H9 (cell line): ENCODE data around the gene NPRL2. TPM values are rescaled to one million over a fixed set of nuclear protein-coding genes. Genes with fewer than 3 reads are reported as not detected.

Experiments
- DNase-seq: peaks from one replicate; pipeline ENCODE4 v3.0.0-alpha.2; 2017
- H2AFZ ChIP-seq: one replicate; pipeline ENCODE4 v1.6.1; 2013; ENCODE audit warnings: mild to moderate bottlenecking, low read length, control low read depth, moderate library complexity
- H2AK5ac ChIP-seq: 2 replicates; pipeline ENCODE4 v1.6.1; 2013; ENCODE audit warnings: low read length, control low read depth, mixed read lengths; ENCODE audit not compliant: insufficient read length
- H2BK120ac ChIP-seq: one replicate; pipeline ENCODE4 v1.6.1; 2013; ENCODE audit warnings: low read depth, mild to moderate bottlenecking, low read length, control low read depth, inconsistent platforms; ENCODE audit not compliant: poor library complexity, severe bottlenecking
- H2BK12ac ChIP-seq: 2 replicates; pipeline ENCODE4 v1.6.1; 2013; ENCODE audit warnings: low read length, control low read depth, mixed read lengths, low read depth; ENCODE audit not compliant: insufficient read length
- H2BK15ac ChIP-seq: 2 replicates; pipeline ENCODE4 v1.6.1; 2013; ENCODE audit warnings: low read depth, low read length, control low read depth
- H2BK20ac ChIP-seq: one replicate; pipeline ENCODE4 v1.6.1; 2013; ENCODE audit warnings: low read depth, mild to moderate bottlenecking, low read length, control low read depth, inconsistent platforms; ENCODE audit not compliant: poor library complexity, severe bottlenecking
- H2BK5ac ChIP-seq: 2 replicates; pipeline ENCODE4 v1.6.1; 2013; ENCODE audit warnings: low read length, control low read depth, mixed read lengths; ENCODE audit not compliant: insufficient read length
- H3K14ac ChIP-seq: 2 replicates; pipeline ENCODE4 v1.6.1; 2013; ENCODE audit warnings: low read length, control low read depth; ENCODE audit not compliant: insufficient read depth
- H3K18ac ChIP-seq: 2 replicates; pipeline ENCODE4 v1.6.1; 2013; ENCODE audit warnings: low read depth, mild to moderate bottlenecking, mixed read lengths, low read length, control low read depth; ENCODE audit not compliant: insufficient read length
- H3K23ac ChIP-seq: 2 replicates; pipeline ENCODE4 v1.6.1; 2013; ENCODE audit warnings: low read length, control low read depth, mixed read lengths, low read depth; ENCODE audit not compliant: insufficient read length
- H3K23me2 ChIP-seq: 2 replicates; pipeline ENCODE4 v1.6.1; 2013; ENCODE audit warnings: low read depth, mild to moderate bottlenecking, mixed read lengths, low read length, control low read depth; ENCODE audit not compliant: insufficient read length, poor library complexity, severe bottlenecking
- H3K27ac ChIP-seq: 2 replicates; pipeline ENCODE4 v1.5.1; 2013; ENCODE audit warnings: low read length, control low read depth, mixed read lengths, low read depth; ENCODE audit not compliant: insufficient read length
- H3K27me3 ChIP-seq: 2 replicates; pipeline ENCODE4 v1.6.1; 2013; ENCODE audit warnings: low read length, control low read depth, inconsistent platforms; ENCODE audit not compliant: insufficient read depth
- H3K4ac ChIP-seq: 2 replicates; pipeline ENCODE4 v1.6.1; 2013; ENCODE audit warnings: low read depth, mild to moderate bottlenecking, control low read depth, inconsistent platforms, low read length, moderate library complexity
- H3K4me1 ChIP-seq: 2 replicates; pipeline ENCODE4 v1.6.1; 2013; ENCODE audit warnings: low read length, control low read depth, inconsistent platforms; ENCODE audit not compliant: insufficient read depth
- H3K4me2 ChIP-seq: 2 replicates; pipeline ENCODE4 v1.6.1; 2013; ENCODE audit warnings: low read length, control low read depth, mixed read lengths; ENCODE audit not compliant: insufficient read length, insufficient read depth
- H3K56ac ChIP-seq: 2 replicates; pipeline ENCODE4 v1.6.1; 2013; ENCODE audit warnings: low read depth, mild to moderate bottlenecking, mixed read lengths, low read length, control low read depth; ENCODE audit not compliant: insufficient read length
- H3K79me1 ChIP-seq: 2 replicates; pipeline ENCODE4 v1.6.1; 2013; ENCODE audit warnings: low read depth, mild to moderate bottlenecking, moderate library complexity, low read length, control low read depth, inconsistent platforms; ENCODE audit not compliant: insufficient read depth, poor library complexity, severe bottlenecking
- H3K79me2 ChIP-seq: 2 replicates; pipeline ENCODE4 v1.6.1; 2013; ENCODE audit warnings: low read length, control low read depth, inconsistent platforms; ENCODE audit not compliant: insufficient read depth
- H3K9ac ChIP-seq: 2 replicates; pipeline ENCODE4 v1.6.1; 2013; ENCODE audit warnings: low read length, control low read depth, mixed read lengths; ENCODE audit not compliant: insufficient read length; ENCODE audit errors: extremely low read depth
- H3K9me3 ChIP-seq: one replicate; pipeline ENCODE4 v1.6.1; 2013; ENCODE audit warnings: low read depth, low read length, inconsistent platforms; ENCODE audit not compliant: control insufficient read depth
- H3T11ph ChIP-seq: one replicate; pipeline ENCODE4 v1.6.1; 2013; ENCODE audit warnings: mild to moderate bottlenecking, low read length, control low read depth, inconsistent platforms
- H4K20me1 ChIP-seq: one replicate; pipeline ENCODE4 v1.6.1; 2013; ENCODE audit not compliant: control insufficient read depth, insufficient read length, insufficient read depth
- H4K5ac ChIP-seq: 2 replicates; pipeline ENCODE4 v1.6.1; 2013; ENCODE audit warnings: low read depth, mild to moderate bottlenecking, mixed read lengths, low read length, control low read depth; ENCODE audit not compliant: insufficient read length
- H4K8ac ChIP-seq: replicated peaks from 2 replicates; pipeline ENCODE4 v1.6.1; 2013; ENCODE audit warnings: low read length, control low read depth, mixed read lengths, low read depth; ENCODE audit not compliant: insufficient read length
- H4K91ac ChIP-seq: 2 replicates; pipeline ENCODE4 v1.6.1; 2013; ENCODE audit warnings: low read depth, mild to moderate bottlenecking, moderate library complexity, mixed read lengths, low read length, control low read depth; ENCODE audit not compliant: insufficient read length
- H3K27ac Mint-ChIP-seq, 3 experiments: 2 replicates in 2 of 3; 3 replicates in 1 of 3; pipeline ENCODE4 v1.8.0; 2020 to 2021; ENCODE audit warnings: mixed read lengths in 3 of 3, mild to moderate bottlenecking in 1 of 3, moderate library complexity in 1 of 3
- H3K27me3 Mint-ChIP-seq: 2 replicates; pipeline ENCODE4 v1.8.0; 2021; ENCODE audit warnings: low read depth, mild to moderate bottlenecking, moderate library complexity, mixed read lengths
- H3K36me3 Mint-ChIP-seq, 3 experiments: 2 replicates in 2 of 3; 3 replicates in 1 of 3; pipeline ENCODE4 v1.8.0; 2020 to 2021; ENCODE audit warnings: low read depth in 3 of 3, mixed read lengths in 3 of 3; ENCODE audit not compliant: insufficient read depth in 1 of 3
- H3K4me1 Mint-ChIP-seq, 2 experiments: 2 replicates each; pipeline ENCODE4 v1.8.0; 2020; ENCODE audit warnings: mixed read lengths in 2 of 2
- H3K4me3 Mint-ChIP-seq, 2 experiments: 2 replicates in 1 of 2; 3 replicates in 1 of 2; pipeline ENCODE4 v1.8.0; 2020 to 2021; ENCODE audit warnings: mild to moderate bottlenecking in 2 of 2, mixed read lengths in 2 of 2, moderate library complexity in 1 of 2
- H3K9me3 Mint-ChIP-seq, 2 experiments: 2 replicates in 1 of 2; 3 replicates in 1 of 2; pipeline ENCODE4 v1.8.0; 2020; ENCODE audit warnings: mild to moderate bottlenecking in 2 of 2, mixed read lengths in 2 of 2, moderate library complexity in 1 of 2
- CTCF ChIP-seq: fragments of 200-600 bp; sonication (generic); conservative IDR thresholded peaks from 3 replicates; pipeline ENCODE4 v1.8.0; 2021; ENCODE audit warnings: antibody characterized with exemption, mild to moderate bottlenecking
- WGBS: extraction: QIAGEN DNeasy Blood & Tissue Kit; methylation state at CpG from one replicate; pipeline ENCODE4 v1.1.7; 2013; ENCODE audit warnings: missing lambda C conversion rate, low lambda C conversion rate, mixed read lengths; ENCODE audit not compliant: insufficient read length; ENCODE audit errors: extremely low coverage; 5-methylcytosine and 5-hydroxymethylcytosine counted together
- total RNA-seq: library from RNA; stranded (reverse); gene quantifications from 2 replicates; pipeline ENCODE4 v1.2.1, GENCODE V29; 2021

The NPRL2 gene
- total RNA-seq, 1 experiment from 2014 or later, result 23.4 TPM

GRCh38 chr3:50382722-50383121 lies 32.1 kb upstream of the NPRL2 start:
- Histone ChIP-seq H2BK20ac (no peak overlapping the region), H3K79me2 (no peaks in the 10 kb centered on the region), H3K79me1 (no peaks in the 10 kb centered on the region), H4K8ac (no peak overlapping the region), H3K18ac (no peak overlapping the region), H4K91ac (no peak overlapping the region), H3T11ph (no peak overlapping the region), H3K4me2 (no peak overlapping the region), H2AK5ac (no peak overlapping the region), H3K27ac (no peak overlapping the region), H3K56ac (no peak overlapping the region), H3K14ac (no peak overlapping the region; the same call in 1 of the 2 replicates), H3K4me1 (no peaks in the 10 kb centered on the region), H2BK12ac (no peak overlapping the region), H3K23me2 (no peaks in the 10 kb centered on the region), H3K23ac (no peak overlapping the region), H2BK120ac (no peak overlapping the region), H3K27me3 (no peaks in the 10 kb centered on the region), H2BK15ac (no peak overlapping the region), H4K20me1 (peaks cover 2% of the 10 kb centered on the region), H4K5ac (no peak overlapping the region), H3K9ac (peak overlapping the region; percentile 9), H3K9me3 (no peaks in the 10 kb centered on the region), H3K4ac (no peak overlapping the region), H2BK5ac (no peak overlapping the region), H2AFZ (no peak overlapping the region)
- WGBS, result no CpG with 5 or more reads among the region's 12 CpGs
- no peaks in the 10 kb centered on the region for H3K9me3 Mint-ChIP-seq
- peaks cover 6 to 17% of the 10 kb centered on the region in 2 experiments; a peak in 2 of 4 replicates for H3K4me1 Mint-ChIP-seq
- DNase-seq, result no peak
- TF ChIP-seq CTCF, result no peak
- H3K27ac Mint-ChIP-seq, result peak overlapping the region in 1 of 3 experiments; percentile 70; a peak in 2 of 7 replicates
- no peak overlapping the region for H3K4me3 Mint-ChIP-seq
- H3K27me3 Mint-ChIP-seq, result peaks cover 5% of the 10 kb centered on the region
- peaks cover 0 to 4% (median 0%) of the 10 kb centered on the region in 3 experiments; a peak in 1 of 7 replicates for H3K36me3 Mint-ChIP-seq
